WTC11 (cell line): ENCODE results near the gene OR10P1. TPM values are rescaled to one million over a fixed set of nuclear protein-coding genes. Genes with fewer than 3 reads are reported as not detected.

Experiments
- ATAC-seq: fragments of 200-7000 bp; cut with Tn5 transposase; 2 replicates; pipeline ENCODE4 v1.10.0; 2021; ENCODE audit warnings: mild to moderate bottlenecking, moderate library complexity
- CTCF ChIA-PET: fragments of 300-600 bp; sonication (Branson Sonifier 250); formaldehyde crosslinking; loops from one replicate; lab custom pipeline; 2021; ENCODE audit warnings: antibody characterized with exemption; lab: Charles Lee
- POLR2A ChIA-PET: fragments of 350-600 bp; sonication (Branson Sonifier 250); formaldehyde crosslinking; loops from one replicate; lab custom pipeline; 2021; ENCODE audit warnings: antibody characterized with exemption; lab: Charles Lee
- DNase-seq: peaks from one replicate; pipeline ENCODE4 v3.0.0; 2021; ENCODE audit warnings: low spot score
- H3K27ac Mint-ChIP-seq: 2 replicates; pipeline ENCODE4 v1.8.0; 2021; ENCODE audit warnings: mixed read lengths
- H3K27me3 Mint-ChIP-seq: 2 replicates; pipeline ENCODE4 v1.8.0; 2021; ENCODE audit warnings: low read depth, mild to moderate bottlenecking, moderate library complexity, mixed read lengths
- H3K36me3 Mint-ChIP-seq: 2 replicates; pipeline ENCODE4 v1.8.0; 2021; ENCODE audit warnings: mixed read lengths
- H3K4me1 Mint-ChIP-seq: 2 replicates; pipeline ENCODE4 v1.8.0; 2022; ENCODE audit warnings: mixed read lengths
- H3K4me3 Mint-ChIP-seq: 2 replicates; pipeline ENCODE4 v1.8.0; 2021; ENCODE audit warnings: mild to moderate bottlenecking, moderate library complexity, mixed read lengths
- H3K9me3 Mint-ChIP-seq: 2 replicates; pipeline ENCODE4 v1.8.0; 2021; ENCODE audit warnings: mixed read lengths
- GRHL2 ChIP-seq: fragments of 250-450 bp; sonication (Bioruptor Pico); IDR thresholded peaks from 2 replicates; pipeline ENCODE4 v1.8.0; 2022; ENCODE audit warnings: mild to moderate bottlenecking, moderate library complexity; ENCODE audit not compliant: insufficient replicate concordance, severe bottlenecking
- GTF2I ChIP-seq: fragments of 250-450 bp; sonication (Bioruptor Pico); conservative IDR thresholded peaks from 2 replicates; pipeline ENCODE4 v1.4.0; 2021; ENCODE audit warnings: mild to moderate bottlenecking
- MYBL2 ChIP-seq: sonication (generic); formaldehyde crosslinking; IDR thresholded peaks from 2 replicates; pipeline ENCODE4 v1.8.1; 2023; ENCODE audit warnings: mild to moderate bottlenecking, moderate library complexity, missing genetic modification reagents
- NFYB ChIP-seq: sonication (generic); formaldehyde crosslinking; conservative IDR thresholded peaks from 2 replicates; pipeline ENCODE4 v1.8.0; 2022; ENCODE audit warnings: low read depth, missing genetic modification reagents
- NR1H2 ChIP-seq: sonication (generic); formaldehyde crosslinking; IDR thresholded peaks from 2 replicates; pipeline ENCODE4 v1.9.0; 2021; ENCODE audit warnings: mild to moderate bottlenecking, moderate library complexity, missing genetic modification reagents
- PRRX2 ChIP-seq: fragments of 250-450 bp; sonication (Bioruptor Pico); IDR thresholded peaks from 2 replicates; pipeline ENCODE4 v1.8.0; 2021; ENCODE audit warnings: mild to moderate bottlenecking
- TCF7 ChIP-seq: sonication (generic); formaldehyde crosslinking; IDR thresholded peaks from 2 replicates; pipeline ENCODE4 v1.8.0; 2022; ENCODE audit warnings: mild to moderate bottlenecking, low read depth, missing genetic modification reagents, moderate library complexity
- TP53 ChIP-seq: sonication (generic); formaldehyde crosslinking; IDR thresholded peaks from 2 replicates; pipeline ENCODE4 v1.8.1; 2023; ENCODE audit warnings: mild to moderate bottlenecking, missing genetic modification reagents
- ZNF232 ChIP-seq: sonication (generic); formaldehyde crosslinking; IDR thresholded peaks from 2 replicates; pipeline ENCODE4 v1.8.0; 2022; ENCODE audit warnings: mild to moderate bottlenecking, missing genetic modification reagents
- ZNF396 ChIP-seq: fragments of 250-450 bp; sonication (Bioruptor Pico); IDR thresholded peaks from 2 replicates; pipeline ENCODE4 v1.8.0; 2021; ENCODE audit warnings: mild to moderate bottlenecking, moderate library complexity, borderline replicate concordance
- ZNF416 ChIP-seq: fragments of 250-450 bp; sonication (Bioruptor Pico); IDR thresholded peaks from 2 replicates; pipeline ENCODE4 v1.9.0; 2021; ENCODE audit warnings: mild to moderate bottlenecking, inconsistent platforms
- total RNA-seq: library from RNA; stranded (reverse); gene quantifications from 3 replicates; pipeline ENCODE4 v1.2.3, GENCODE V29; 2021
- TF ChIP-seq, protein P1 (sequence below): fragments of 250-450 bp; sonication (Bioruptor Pico); IDR thresholded peaks from 2 replicates; pipeline ENCODE4 v1.9.0; 2021; ENCODE audit warnings: mild to moderate bottlenecking
- TF ChIP-seq, protein P2 (sequence below): sonication (generic); formaldehyde crosslinking; IDR thresholded peaks from 2 replicates; pipeline ENCODE4 v1.8.1; 2022; ENCODE audit warnings: low read depth, mild to moderate bottlenecking, moderate library complexity, missing genetic modification reagents, borderline replicate concordance
- TF ChIP-seq, protein P3 (sequence below): sonication (generic); formaldehyde crosslinking; IDR thresholded peaks from 2 replicates; pipeline ENCODE4 v1.8.1; 2023; ENCODE audit warnings: mild to moderate bottlenecking, moderate library complexity, missing genetic modification reagents
- TF ChIP-seq, protein P4 (sequence below): sonication (generic); formaldehyde crosslinking; IDR thresholded peaks from 2 replicates; pipeline ENCODE4 v1.8.1; 2023; ENCODE audit warnings: mild to moderate bottlenecking, missing genetic modification reagents, moderate library complexity
- TF ChIP-seq, protein P5 (sequence below): sonication (generic); formaldehyde crosslinking; conservative IDR thresholded peaks from 2 replicates; pipeline ENCODE4 v1.8.1; 2023; ENCODE audit warnings: mild to moderate bottlenecking, low read depth, missing genetic modification reagents, moderate library complexity
- TF ChIP-seq, protein P6 (sequence below): sonication (generic); formaldehyde crosslinking; IDR thresholded peaks from 2 replicates; pipeline ENCODE4 v1.8.0; 2022; ENCODE audit warnings: mild to moderate bottlenecking, missing genetic modification reagents
- TF ChIP-seq, protein P7 (sequence below): sonication (generic); formaldehyde crosslinking; IDR thresholded peaks from 2 replicates; pipeline ENCODE4 v1.8.1; 2022; ENCODE audit warnings: low read depth, missing genetic modification reagents, borderline replicate concordance

Gene OR10P1
- total RNA-seq, 1 experiment from 2014 or later = not detected

DNA sequence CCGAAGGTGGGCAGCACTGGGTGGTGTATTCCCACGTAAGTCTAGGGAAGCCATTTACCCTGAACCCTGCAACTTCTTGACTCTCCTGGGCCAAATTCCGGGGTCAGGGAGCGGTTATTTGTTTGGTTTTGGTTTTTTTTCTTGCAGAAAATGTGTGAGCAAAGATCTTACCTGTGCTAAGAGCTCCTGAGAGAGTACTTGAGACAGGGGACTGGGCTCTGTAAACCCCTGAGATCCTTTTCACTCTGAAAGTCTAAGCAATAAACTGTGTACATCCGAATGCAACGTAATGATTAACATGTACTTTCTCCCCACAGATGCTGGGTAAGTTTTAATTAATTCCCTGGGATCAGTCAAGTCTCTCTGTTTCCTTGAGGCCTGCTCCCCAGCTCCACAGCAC is 21.5 kb downstream of the OR10P1 start:
- TF ChIP-seq TCF7 (no peak), GTF2I (no peak)
- TF ChIP-seq, protein P1, sequence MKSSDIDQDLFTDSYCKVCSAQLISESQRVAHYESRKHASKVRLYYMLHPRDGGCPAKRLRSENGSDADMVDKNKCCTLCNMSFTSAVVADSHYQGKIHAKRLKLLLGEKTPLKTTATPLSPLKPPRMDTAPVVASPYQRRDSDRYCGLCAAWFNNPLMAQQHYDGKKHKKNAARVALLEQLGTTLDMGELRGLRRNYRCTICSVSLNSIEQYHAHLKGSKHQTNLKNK (CRISPR knock-in tag) = no peak
- TF ChIP-seq, all 79 proteins: peak for 0
- H3K27ac Mint-ChIP-seq = no peak overlapping the region
- DNase-seq = no peak
- ChIA-PET CTCF (interaction anchor here (0.7 to 3.7 kb wide), 6 partner anchors 13 to 78 kb away, joined by 3 to 67 read pairs (median 21); partner anchors contain the start of gene ITGA7), POLR2A (no interaction called here)
- peaks cover under 1% of the 10 kb centered on the region for H3K9me3 Mint-ChIP-seq
- peaks cover 9% of the 10 kb centered on the region for H3K27me3 Mint-ChIP-seq
- no peak overlapping the region for H3K4me3 Mint-ChIP-seq
- H3K36me3 Mint-ChIP-seq = no peaks in the 10 kb centered on the region
- no peaks in the 10 kb centered on the region for H3K4me1 Mint-ChIP-seq
- no peak for ATAC-seq

DNA sequence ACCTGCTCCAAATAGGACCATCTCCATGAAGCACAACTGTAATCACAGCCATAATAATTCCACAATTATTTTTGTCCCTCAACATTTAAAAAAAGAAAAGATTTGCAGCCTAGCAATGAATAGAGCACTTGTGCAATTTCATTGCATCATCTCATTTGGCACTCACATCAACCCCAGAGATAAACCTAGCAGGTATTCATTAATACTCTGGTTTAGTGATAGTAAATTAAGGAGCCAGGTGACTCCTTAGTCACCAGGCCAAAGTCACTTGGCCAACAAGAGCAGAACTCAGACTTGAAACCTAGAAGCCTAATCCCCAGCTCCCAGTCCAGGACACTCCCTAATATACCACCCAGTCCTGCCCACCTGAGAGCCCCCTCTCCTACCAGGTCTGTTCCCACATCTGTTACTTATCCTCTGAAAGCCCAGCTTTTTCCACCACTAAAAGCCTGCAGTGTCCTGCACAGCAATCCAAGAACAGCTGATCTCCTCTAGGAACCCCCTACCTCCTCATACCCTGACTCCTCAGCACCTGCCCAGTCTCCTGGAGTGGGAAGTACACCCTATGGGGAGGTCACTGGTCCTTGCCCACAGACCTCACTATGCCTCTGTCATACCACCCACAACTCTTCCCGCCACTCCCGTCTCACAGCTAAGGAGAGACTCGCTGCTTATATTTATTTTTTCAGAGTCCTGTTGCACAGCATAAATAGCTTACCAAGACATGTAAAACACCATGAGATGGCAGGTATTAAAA is 22.1 kb downstream of the OR10P1 start:
- Mint-ChIP-seq H3K27ac (no peak overlapping the region), H3K4me3 (no peak overlapping the region), H3K27me3 (peaks cover 9% of the 10 kb centered on the region), H3K4me1 (no peaks in the 10 kb centered on the region), H3K36me3 (no peaks in the 10 kb centered on the region), H3K9me3 (no peaks in the 10 kb centered on the region)
- ChIA-PET POLR2A (no interaction called here), CTCF (interaction anchor here (0.7 to 3.7 kb wide), 7 partner anchors 12 to 78 kb away, joined by 3 to 38 read pairs (median 6); partner anchors contain the start of genes ITGA7 and RDH5)
- DNase-seq = no peak
- no peak for ATAC-seq
- TF ChIP-seq MYBL2 (CRISPR knock-in tag) (no peak), ZNF232 (no peak), NR1H2 (no peak), GRHL2 (CRISPR knock-in tag) (no peak), TP53 (CRISPR knock-in tag) (no peak), ZNF396 (CRISPR knock-in tag) (no peak), PRRX2 (CRISPR knock-in tag) (no peak), NFYB (CRISPR knock-in tag) (no peak), ZNF416 (CRISPR knock-in tag) (no peak)
- TF ChIP-seq, protein P2, sequence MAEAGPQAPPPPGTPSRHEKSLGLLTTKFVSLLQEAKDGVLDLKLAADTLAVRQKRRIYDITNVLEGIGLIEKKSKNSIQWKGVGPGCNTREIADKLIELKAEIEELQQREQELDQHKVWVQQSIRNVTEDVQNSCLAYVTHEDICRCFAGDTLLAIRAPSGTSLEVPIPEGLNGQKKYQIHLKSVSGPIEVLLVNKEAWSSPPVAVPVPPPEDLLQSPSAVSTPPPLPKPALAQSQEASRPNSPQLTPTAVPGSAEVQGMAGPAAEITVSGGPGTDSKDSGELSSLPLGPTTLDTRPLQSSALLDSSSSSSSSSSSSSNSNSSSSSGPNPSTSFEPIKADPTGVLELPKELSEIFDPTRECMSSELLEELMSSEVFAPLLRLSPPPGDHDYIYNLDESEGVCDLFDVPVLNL (CRISPR knock-in tag) = no peak
- TF ChIP-seq, protein P3, sequence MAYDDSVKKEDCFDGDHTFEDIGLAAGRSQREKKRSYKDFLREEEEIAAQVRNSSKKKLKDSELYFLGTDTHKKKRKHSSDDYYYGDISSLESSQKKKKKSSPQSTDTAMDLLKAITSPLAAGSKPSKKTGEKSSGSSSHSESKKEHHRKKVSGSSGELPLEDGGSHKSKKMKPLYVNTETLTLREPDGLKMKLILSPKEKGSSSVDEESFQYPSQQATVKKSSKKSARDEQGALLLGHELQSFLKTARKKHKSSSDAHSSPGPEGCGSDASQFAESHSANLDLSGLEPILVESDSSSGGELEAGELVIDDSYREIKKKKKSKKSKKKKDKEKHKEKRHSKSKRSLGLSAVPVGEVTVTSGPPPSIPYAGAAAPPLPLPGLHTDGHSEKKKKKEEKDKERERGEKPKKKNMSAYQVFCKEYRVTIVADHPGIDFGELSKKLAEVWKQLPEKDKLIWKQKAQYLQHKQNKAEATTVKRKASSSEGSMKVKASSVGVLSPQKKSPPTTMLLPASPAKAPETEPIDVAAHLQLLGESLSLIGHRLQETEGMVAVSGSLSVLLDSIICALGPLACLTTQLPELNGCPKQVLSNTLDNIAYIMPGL (CRISPR knock-in tag) = no peak
- TF ChIP-seq, protein P4, sequence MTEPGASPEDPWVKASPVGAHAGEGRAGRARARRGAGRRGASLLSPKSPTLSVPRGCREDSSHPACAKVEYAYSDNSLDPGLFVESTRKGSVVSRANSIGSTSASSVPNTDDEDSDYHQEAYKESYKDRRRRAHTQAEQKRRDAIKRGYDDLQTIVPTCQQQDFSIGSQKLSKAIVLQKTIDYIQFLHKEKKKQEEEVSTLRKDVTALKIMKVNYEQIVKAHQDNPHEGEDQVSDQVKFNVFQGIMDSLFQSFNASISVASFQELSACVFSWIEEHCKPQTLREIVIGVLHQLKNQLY (CRISPR knock-in tag) = no peak
- TF ChIP-seq, protein P5, sequence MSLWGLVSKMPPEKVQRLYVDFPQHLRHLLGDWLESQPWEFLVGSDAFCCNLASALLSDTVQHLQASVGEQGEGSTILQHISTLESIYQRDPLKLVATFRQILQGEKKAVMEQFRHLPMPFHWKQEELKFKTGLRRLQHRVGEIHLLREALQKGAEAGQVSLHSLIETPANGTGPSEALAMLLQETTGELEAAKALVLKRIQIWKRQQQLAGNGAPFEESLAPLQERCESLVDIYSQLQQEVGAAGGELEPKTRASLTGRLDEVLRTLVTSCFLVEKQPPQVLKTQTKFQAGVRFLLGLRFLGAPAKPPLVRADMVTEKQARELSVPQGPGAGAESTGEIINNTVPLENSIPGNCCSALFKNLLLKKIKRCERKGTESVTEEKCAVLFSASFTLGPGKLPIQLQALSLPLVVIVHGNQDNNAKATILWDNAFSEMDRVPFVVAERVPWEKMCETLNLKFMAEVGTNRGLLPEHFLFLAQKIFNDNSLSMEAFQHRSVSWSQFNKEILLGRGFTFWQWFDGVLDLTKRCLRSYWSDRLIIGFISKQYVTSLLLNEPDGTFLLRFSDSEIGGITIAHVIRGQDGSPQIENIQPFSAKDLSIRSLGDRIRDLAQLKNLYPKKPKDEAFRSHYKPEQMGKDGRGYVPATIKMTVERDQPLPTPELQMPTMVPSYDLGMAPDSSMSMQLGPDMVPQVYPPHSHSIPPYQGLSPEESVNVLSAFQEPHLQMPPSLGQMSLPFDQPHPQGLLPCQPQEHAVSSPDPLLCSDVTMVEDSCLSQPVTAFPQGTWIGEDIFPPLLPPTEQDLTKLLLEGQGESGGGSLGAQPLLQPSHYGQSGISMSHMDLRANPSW (CRISPR knock-in tag) = no peak
- TF ChIP-seq, protein P6, sequence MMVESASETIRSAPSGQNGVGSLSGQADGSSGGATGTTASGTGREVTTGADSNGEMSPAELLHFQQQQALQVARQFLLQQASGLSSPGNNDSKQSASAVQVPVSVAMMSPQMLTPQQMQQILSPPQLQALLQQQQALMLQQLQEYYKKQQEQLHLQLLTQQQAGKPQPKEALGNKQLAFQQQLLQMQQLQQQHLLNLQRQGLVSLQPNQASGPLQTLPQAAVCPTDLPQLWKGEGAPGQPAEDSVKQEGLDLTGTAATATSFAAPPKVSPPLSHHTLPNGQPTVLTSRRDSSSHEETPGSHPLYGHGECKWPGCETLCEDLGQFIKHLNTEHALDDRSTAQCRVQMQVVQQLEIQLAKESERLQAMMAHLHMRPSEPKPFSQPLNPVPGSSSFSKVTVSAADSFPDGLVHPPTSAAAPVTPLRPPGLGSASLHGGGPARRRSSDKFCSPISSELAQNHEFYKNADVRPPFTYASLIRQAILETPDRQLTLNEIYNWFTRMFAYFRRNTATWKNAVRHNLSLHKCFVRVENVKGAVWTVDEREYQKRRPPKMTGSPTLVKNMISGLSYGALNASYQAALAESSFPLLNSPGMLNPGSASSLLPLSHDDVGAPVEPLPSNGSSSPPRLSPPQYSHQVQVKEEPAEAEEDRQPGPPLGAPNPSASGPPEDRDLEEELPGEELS (CRISPR knock-in tag) = no peak
- TF ChIP-seq, protein P7, sequence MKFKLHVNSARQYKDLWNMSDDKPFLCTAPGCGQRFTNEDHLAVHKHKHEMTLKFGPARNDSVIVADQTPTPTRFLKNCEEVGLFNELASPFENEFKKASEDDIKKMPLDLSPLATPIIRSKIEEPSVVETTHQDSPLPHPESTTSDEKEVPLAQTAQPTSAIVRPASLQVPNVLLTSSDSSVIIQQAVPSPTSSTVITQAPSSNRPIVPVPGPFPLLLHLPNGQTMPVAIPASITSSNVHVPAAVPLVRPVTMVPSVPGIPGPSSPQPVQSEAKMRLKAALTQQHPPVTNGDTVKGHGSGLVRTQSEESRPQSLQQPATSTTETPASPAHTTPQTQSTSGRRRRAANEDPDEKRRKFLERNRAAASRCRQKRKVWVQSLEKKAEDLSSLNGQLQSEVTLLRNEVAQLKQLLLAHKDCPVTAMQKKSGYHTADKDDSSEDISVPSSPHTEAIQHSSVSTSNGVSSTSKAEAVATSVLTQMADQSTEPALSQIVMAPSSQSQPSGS (CRISPR knock-in tag) = no peak
- TF ChIP-seq, all 79 proteins: peak for 0
